GM12875 (cell line): ENCODE measurements around the gene ARSA.

ENCODE experiments used
- H3K4me3 ChIP-seq: one replicate; pipeline ENCODE4 v1.5.1; 2011; ENCODE audit warnings: low read depth, low read length, control low read depth
- TF ChIP-seq, protein P1 (sequence below): IDR thresholded peaks from 2 replicates; pipeline ENCODE4 v1.5.1; 2011; ENCODE audit warnings: low read depth, mild to moderate bottlenecking, control low read depth, inconsistent platforms, low read length, moderate library complexity, borderline replicate concordance; ENCODE audit not compliant: insufficient read depth

ARSA gene

DNA sequence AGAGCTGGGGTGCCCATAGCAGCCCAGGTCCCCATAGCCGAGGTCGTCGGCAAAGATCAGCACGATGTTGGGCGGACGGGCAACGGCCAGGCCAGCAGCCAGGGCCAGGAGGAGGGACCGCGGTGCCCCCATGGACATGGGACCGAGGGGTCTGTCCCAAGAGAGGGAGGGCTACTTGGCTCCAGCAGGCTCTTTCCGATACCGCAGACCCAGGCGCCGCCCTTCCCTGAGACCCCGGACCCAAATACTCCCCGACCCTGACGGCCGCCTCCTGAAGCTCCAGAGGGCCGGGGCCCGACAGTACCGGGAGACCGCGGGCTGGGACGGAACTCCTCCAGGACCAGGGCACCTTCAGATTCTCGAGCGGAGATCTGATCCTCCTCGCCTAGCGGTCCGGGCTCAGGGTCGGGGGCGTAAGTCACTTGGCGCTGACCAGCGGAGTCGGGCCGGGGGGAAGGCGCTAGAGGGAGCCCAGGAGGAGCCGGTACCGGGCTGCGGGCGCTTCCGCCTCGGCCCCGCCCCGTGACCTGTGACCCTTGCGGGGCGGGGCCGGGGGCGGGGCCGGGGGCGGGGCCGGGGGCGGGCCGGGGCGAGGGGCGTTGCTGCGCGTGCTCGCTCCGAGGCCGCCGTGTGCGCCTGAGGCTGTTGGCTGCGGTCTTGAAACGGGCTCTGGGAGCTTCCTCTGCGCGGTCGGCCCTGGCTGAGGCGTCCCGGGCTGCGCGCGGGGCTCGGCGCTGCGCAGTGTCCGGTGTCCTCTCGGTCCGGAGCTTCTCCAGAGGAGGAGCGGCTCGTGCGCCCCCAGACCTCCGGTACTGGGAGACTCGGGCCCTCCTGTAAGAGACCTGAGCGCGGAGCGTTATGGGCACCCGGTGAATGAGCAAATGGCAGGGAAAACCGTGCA lies at the start of gene ARSA:
Gene ARSA (minus strand): TSS at position 511 of the 901 bp plus-strand sequence. CDS start 373 bp downstream, at position 138.
- TF ChIP-seq, protein P1, sequence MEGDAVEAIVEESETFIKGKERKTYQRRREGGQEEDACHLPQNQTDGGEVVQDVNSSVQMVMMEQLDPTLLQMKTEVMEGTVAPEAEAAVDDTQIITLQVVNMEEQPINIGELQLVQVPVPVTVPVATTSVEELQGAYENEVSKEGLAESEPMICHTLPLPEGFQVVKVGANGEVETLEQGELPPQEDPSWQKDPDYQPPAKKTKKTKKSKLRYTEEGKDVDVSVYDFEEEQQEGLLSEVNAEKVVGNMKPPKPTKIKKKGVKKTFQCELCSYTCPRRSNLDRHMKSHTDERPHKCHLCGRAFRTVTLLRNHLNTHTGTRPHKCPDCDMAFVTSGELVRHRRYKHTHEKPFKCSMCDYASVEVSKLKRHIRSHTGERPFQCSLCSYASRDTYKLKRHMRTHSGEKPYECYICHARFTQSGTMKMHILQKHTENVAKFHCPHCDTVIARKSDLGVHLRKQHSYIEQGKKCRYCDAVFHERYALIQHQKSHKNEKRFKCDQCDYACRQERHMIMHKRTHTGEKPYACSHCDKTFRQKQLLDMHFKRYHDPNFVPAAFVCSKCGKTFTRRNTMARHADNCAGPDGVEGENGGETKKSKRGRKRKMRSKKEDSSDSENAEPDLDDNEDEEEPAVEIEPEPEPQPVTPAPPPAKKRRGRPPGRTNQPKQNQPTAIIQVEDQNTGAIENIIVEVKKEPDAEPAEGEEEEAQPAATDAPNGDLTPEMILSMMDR, result peak; percentile 43; the same call in 1 of the 2 replicates
- H3K4me3 ChIP-seq, result peak within 1 kb of the TSS; percentile 88

DNA sequence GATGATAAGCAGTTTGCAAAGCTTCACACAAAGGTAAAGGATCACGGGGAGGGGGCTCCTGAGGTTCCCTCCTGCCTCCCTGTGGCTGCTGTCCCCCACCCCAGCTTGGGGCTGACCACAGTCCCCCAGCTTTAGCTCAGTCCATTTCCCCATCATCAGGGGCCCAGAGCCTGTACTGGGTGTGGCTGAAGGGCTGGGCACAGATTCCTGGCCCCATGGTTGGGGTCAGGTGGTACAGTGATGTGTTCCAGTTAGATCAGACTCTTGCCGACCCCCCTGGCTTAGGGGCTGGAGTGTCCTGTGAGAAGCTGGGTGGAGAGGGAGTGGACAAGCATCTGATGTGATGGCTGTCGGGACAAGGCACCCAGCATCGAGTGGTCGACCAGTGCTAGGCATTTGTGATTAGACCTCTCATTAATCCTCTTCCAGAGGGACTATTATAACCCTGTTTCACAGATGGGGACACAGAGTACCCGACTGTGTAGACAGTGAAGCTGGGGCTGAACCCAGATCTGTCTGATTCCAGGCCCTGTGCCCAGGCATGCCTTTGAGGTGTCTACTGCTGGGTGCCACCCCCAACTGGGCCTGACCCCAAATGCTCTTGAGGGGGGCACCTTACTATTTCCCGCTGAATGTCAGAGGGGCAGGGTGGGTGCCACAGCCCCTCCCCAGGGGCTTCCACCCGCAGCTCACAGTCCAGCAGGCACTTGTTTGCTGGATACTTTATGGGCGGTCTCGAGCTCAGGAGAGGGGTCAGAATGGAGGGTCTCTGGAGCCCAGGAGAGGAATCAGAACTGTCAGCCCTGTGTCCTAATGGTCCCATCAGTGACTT lies 48.9 kb upstream of the ARSA start:
- H3K4me3 ChIP-seq, result no peak overlapping the region
- TF ChIP-seq, protein P1, result no peak

DNA sequence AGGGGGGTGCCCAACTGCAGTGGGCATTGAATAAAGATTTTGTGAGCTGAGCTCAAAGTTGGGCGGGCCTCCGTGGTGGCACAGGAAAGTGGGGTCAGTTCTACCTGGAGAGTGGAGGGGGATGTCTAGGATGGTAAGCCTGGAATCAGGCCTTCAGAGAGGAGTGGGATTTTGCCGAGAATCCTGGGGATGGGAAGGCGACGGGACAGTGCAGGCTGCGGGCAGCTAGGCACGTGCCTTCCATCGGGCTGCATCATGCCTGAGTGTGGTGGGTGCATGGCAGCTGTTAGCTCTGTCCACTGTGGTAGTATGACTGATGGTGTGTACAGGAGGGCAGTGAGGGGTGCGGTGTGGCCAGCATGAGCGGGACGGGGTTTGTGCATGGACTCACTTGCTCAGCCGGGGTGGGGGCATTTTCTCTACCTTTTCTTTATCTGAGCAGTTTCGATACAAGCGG lies 48.3 kb upstream of the ARSA start:
- no peak overlapping the region for H3K4me3 ChIP-seq
- TF ChIP-seq, protein P1, result no peak

DNA sequence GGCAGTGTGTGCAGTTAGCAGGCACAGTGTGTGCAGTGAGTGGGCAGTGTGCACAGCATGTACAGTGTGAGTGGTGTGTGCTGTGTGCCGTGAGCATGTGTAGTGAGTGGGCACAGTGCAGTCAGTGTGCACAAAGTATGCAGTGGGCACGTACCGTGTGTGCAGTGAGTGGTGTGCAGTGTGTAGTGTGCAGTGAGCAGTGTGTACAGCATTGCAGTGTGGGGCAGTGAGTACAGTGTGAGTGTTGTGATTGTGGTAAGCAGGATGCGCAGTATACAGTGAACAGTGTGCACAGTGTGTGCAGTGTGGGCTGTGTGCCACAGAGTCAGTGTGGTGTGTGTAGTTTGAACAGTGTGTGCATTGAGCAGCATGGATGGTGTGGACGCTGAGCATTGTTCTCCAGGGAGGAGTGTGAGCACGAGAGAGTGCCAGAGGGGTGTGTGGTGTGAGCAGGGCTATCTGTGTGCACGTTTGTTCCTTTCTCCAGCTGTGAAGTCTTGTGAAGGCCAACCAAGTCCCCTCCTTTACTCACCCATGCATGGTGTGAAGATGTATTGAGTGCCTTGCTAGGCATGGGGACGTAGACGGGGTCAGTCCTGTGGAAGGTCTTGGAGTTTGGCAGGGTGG lies 47.7 kb upstream of the ARSA start:
- TF ChIP-seq, protein P1, result no peak
- H3K4me3 ChIP-seq, result no peak overlapping the region

DNA sequence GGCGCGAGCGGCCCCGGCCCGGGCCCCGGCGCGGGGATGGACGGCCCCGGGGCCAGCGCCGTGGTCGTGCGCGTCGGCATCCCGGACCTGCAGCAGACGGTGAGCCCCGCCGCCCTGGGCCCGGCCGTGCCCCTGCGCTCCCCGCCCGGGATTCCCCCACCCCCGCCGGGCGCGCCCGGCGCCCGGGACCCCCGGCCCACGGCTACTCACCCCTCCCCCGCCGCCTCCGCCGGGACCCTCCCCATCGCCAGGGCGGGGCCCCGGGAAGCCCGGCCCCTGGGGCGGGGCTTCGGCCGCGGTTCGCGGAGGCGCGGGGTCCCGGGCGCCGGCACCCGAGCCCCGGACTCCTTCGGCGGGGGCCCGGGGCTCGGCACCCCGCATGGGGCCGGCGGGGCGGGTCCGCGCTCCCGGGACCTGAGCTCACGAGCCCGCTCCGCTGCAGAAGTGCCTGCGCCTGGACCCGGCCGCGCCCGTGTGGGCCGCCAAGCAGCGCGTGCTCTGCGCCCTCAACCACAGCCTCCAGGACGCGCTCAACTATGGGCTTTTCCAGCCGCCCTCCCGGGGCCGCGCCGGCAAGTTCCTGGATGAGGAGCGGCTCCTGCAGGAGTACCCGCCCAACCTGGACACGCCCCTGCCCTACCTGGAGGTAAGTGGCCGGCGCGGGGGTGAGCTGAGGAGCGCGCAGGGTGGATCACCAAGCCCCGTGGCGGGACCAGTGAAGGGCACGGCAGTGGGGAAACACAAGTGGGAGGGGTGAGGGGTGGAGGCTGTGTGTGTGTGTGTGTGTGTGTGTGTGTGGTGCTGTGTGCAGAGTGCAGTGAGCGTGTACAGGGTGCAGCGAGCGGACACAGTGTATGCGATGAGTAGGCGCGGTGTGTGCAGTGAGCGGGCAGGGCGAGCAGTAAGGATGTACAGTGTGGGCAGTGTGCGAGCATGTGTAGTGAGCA lies 46.9 kb upstream of the ARSA start:
- TF ChIP-seq, protein P1, result no peak
- no peak overlapping the region for H3K4me3 ChIP-seq

DNA sequence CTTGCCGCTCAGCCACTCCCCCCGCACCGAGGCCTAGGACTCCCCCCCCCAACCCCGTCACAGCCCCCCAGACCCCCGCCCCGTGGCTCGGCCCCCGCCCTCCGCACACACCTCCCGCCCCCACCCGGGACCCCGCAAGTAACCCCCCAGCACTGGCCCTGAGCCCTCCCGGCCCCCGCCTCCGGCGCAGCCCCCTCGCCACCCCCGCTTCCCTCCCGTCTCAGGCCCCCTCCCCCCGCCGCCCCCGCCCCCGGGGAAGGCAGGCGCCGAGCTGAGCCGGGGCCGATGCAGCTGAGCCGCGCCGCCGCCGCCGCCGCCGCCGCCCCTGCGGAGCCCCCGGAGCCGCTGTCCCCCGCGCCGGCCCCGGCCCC lies 46.2 kb upstream of the ARSA start:
- no peak overlapping the region for H3K4me3 ChIP-seq
- TF ChIP-seq, protein P1, result no peak
